ENCODE measurements around the gene SH3BGR. TPM values are rescaled to one million over a fixed set of nuclear protein-coding genes. Genes with fewer than 3 reads are reported as not detected.

SH3BGR gene
- total RNA-seq, 2 donors from 2014 or later = 43.2 to 75.7 TPM

- Histone ChIP-seq H3K4me3 (no peak overlapping the region), H3K27ac (no peak overlapping the region), H3K36me3 (peaks cover 23% of the 10 kb centered on the region), H3K27me3 (no peaks in the 10 kb centered on the region), H3K9me3 (no peaks in the 10 kb centered on the region), H3K4me1 (no peaks in the 10 kb centered on the region)
- DNase-seq (ENCODE audit: low spot score) = no peak
- TF ChIP-seq CTCF (IDR thresholded peaks at IDR 0.05) = no peak
Observed at GRCh38 chr21:39466584-39466983, 14.8 kb downstream of the SH3BGR start.

- peaks cover 20% of the 10 kb centered on the region for H3K36me3 ChIP-seq
- H3K4me3 ChIP-seq = no peak overlapping the region
- no peak for DNase-seq (ENCODE audit: low spot score)
- no peaks in the 10 kb centered on the region for H3K4me1 ChIP-seq
- no peak overlapping the region for H3K27ac ChIP-seq
- TF ChIP-seq CTCF (IDR thresholded peaks at IDR 0.05) = no peak
- no peaks in the 10 kb centered on the region for H3K9me3 ChIP-seq
- no peaks in the 10 kb centered on the region for H3K27me3 ChIP-seq
Observed at GRCh38 chr21:39467746-39468145, 16.0 kb downstream of the SH3BGR start.

- TF ChIP-seq CTCF (IDR thresholded peaks at IDR 0.05) = no peak
- Histone ChIP-seq H3K4me3 (no peak overlapping the region), H3K27me3 (no peaks in the 10 kb centered on the region), H3K36me3 (peaks cover 13% of the 10 kb centered on the region), H3K27ac (no peak overlapping the region), H3K9me3 (no peaks in the 10 kb centered on the region), H3K4me1 (no peaks in the 10 kb centered on the region)
- DNase-seq (ENCODE audit: low spot score) = no peak
Observed at GRCh38 chr21:39468559-39468958, 16.8 kb downstream of the SH3BGR start.

GRCh38 chr21:39471598-39471997 lies 19.8 kb downstream of the SH3BGR start:
- Histone ChIP-seq H3K4me1 (no peaks in the 10 kb centered on the region), H3K9me3 (no peaks in the 10 kb centered on the region), H3K4me3 (no peak overlapping the region), H3K36me3 (peaks cover 6% of the 10 kb centered on the region), H3K27me3 (no peaks in the 10 kb centered on the region), H3K27ac (no peak overlapping the region)
- no peak for TF ChIP-seq CTCF (IDR thresholded peaks at IDR 0.05)
- DNase-seq (ENCODE audit: low spot score) = no peak

GRCh38 chr21:39472786-39473185 lies 21.0 kb downstream of the SH3BGR start:
- TF ChIP-seq CTCF (IDR thresholded peaks at IDR 0.05) = no peak
- no peak for DNase-seq (ENCODE audit: low spot score)
- no peaks in the 10 kb centered on the region for H3K9me3 ChIP-seq
- no peak overlapping the region for H3K4me3 ChIP-seq
- H3K4me1 ChIP-seq = no peaks in the 10 kb centered on the region
- H3K27me3 ChIP-seq = no peaks in the 10 kb centered on the region
- peaks cover 8% of the 10 kb centered on the region for H3K36me3 ChIP-seq
- H3K27ac ChIP-seq = no peak overlapping the region

- no peaks in the 10 kb centered on the region for H3K4me1 ChIP-seq
- H3K9me3 ChIP-seq = no peaks in the 10 kb centered on the region
- TF ChIP-seq CTCF (IDR thresholded peaks at IDR 0.05) = no peak
- peaks cover 8% of the 10 kb centered on the region for H3K36me3 ChIP-seq
- no peak overlapping the region for H3K4me3 ChIP-seq
- DNase-seq (ENCODE audit: low spot score) = no peak
- no peak overlapping the region for H3K27ac ChIP-seq
- H3K27me3 ChIP-seq = no peaks in the 10 kb centered on the region
Observed at GRCh38 chr21:39474611-39475010, 22.8 kb downstream of the SH3BGR start.
